Sigmoid colon (tissue), 4 donors: Measurements from ENCODE around the gene PAK4.

Experiments used
- CTCF ChIP-seq, 4 experiments: fragments of 450-650 bp in 3 of 4; fragments of 200-600 bp in 1 of 4; IDR thresholded peaks; one replicate each; pipeline ENCODE4 v1.5.1; 2016 to 2019; ENCODE audit warnings: antibody characterized with exemption in 4 of 4, mild to moderate bottlenecking in 3 of 4, moderate library complexity in 2 of 4
- EP300 ChIP-seq, 4 donors: sonication (generic); formaldehyde crosslinking; IDR thresholded peaks; one replicate each; pipeline ENCODE4 v1.6.1; 2017; ENCODE audit warnings: antibody characterized with exemption in 4 of 4
- POLR2AphosphoS5 ChIP-seq, 4 donors: sonication (generic); formaldehyde crosslinking; IDR thresholded peaks; one replicate each; pipeline ENCODE4 v1.6.1; 2017; ENCODE audit warnings: antibody characterized with exemption in 4 of 4

GRCh38 chr19:39129116-39129515 is 3.5 kb downstream of the PAK4 start:
- TF ChIP-seq EP300 (IDR thresholded peaks at IDR 0.05) (no peak), CTCF (IDR thresholded peaks at IDR 0.05) (no peak), POLR2AphosphoS5 (IDR thresholded peaks at IDR 0.05) (no peak)
